ENCODE data around the gene DCN. TPM values are rescaled to one million over a fixed set of nuclear protein-coding genes. Genes with fewer than 3 reads are reported as not detected.

DCN gene
- polyA plus RNA-seq, 1 of the 3 experiments (the other 2 are of a cell fraction) = 5.5 TPM

DNA sequence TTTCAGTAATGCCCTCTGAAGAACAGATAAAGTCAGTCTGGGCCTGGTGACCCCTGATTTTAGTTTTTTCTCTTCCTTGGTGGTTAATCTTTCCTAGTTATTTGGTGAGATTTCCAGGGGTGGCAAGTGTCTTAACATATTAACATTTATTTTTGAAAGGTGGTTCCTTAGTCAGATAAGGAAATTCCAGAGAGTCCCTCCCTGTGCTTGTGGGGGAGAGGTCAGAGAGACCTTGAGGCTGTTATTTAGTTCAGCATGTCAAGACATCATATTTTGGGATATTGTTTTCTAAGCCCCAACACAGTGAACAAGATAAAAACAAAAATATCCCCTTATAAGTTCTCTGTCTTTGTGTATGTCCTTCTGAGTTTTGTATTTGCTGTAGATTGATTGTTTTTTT is 61.8 kb downstream of the DCN start:
- Histone ChIP-seq H3K4me1 (ENCODE audit: control insufficient read depth in 1 of 2, insufficient read depth in 2 of 2, low read depth in 1 of 2, low read length in 1 of 2) (no peaks in the 10 kb centered on the region; a peak in 1 of 4 replicates), H3K36me3 (replicated peaks in 1 of 2; ENCODE audit: control insufficient read depth in 1 of 2, insufficient read depth in 2 of 2, low read length in 1 of 2) (no peaks in the 10 kb centered on the region), H3K27ac (ENCODE audit: low read depth in 2 of 2, low read length in 1 of 2) (no peak overlapping the region), H3K4me3 (ENCODE audit: low read depth in 2 of 2, low read length in 1 of 2) (no peak overlapping the region), H3K4me2 (no peak overlapping the region), H3K9ac (no peak overlapping the region), H2AFZ (ENCODE audit: low read depth) (no peak overlapping the region), H3K9me2 (no peaks in the 10 kb centered on the region), H3K27me3 (ENCODE audit: insufficient read depth) (no peaks in the 10 kb centered on the region), H3K79me2 (ENCODE audit: insufficient read depth) (no peaks in the 10 kb centered on the region), H4K20me1 (ENCODE audit: insufficient read depth) (no peaks in the 10 kb centered on the region), H3F3A (replicated peaks; ENCODE audit: insufficient read depth) (peaks cover 4% of the 10 kb centered on the region), H3K9me3 (no peaks in the 10 kb centered on the region)
- TF ChIP-seq FOSL2 (IDR thresholded peaks at IDR 0.05; ENCODE audit: borderline replicate concordance, low read depth) = no peak
- TF ChIP-seq SMC3 (IDR thresholded peaks at IDR 0.05; ENCODE audit: low read depth, low read length) = no peak
- TF ChIP-seq, protein P1, sequence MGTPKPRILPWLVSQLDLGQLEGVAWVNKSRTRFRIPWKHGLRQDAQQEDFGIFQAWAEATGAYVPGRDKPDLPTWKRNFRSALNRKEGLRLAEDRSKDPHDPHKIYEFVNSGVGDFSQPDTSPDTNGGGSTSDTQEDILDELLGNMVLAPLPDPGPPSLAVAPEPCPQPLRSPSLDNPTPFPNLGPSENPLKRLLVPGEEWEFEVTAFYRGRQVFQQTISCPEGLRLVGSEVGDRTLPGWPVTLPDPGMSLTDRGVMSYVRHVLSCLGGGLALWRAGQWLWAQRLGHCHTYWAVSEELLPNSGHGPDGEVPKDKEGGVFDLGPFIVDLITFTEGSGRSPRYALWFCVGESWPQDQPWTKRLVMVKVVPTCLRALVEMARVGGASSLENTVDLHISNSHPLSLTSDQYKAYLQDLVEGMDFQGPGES (IDR thresholded peaks at IDR 0.05; ENCODE audit: low read depth, low read length) = no peak
- no peak for TF ChIP-seq TCF12 (IDR thresholded peaks at IDR 0.05)
- no peak for TF ChIP-seq FOXM1 (IDR thresholded peaks at IDR 0.05; ENCODE audit: low read depth)
- no peak for TF ChIP-seq EZH2phosphoT487 (IDR thresholded peaks at IDR 0.05; ENCODE audit: borderline replicate concordance, low read depth)
- no peak for TF ChIP-seq TAF1 (IDR thresholded peaks at IDR 0.05; ENCODE audit: borderline replicate concordance, low read depth, low read length)
- TF ChIP-seq EP300 (IDR thresholded peaks at IDR 0.05; ENCODE audit: borderline replicate concordance in 1 of 2, low read depth in 1 of 2, low read length in 1 of 2) = no peak
- ChIA-PET CTCF (no interaction called here), POLR2A (no interaction called here)
- DNase-seq = no peak

DNA sequence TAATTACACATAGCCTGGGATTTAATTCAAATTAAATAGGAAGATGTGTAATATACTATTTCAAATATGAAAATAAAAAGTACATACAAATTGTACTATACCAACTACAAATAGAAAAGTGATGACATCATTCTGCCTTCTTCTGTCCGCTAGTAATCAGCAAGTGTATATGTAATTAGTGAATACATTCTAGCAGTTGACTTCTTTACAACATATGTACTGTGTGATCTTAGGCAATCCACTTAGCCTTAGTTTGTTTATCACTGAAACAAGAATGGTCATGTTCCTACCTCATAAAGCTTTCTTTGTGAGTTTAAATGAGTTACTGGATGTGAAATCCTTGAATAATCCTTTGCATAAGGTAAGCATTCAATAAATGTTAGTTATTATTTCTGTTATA is 63.5 kb downstream of the DCN start:
- Histone ChIP-seq H3F3A (replicated peaks; ENCODE audit: insufficient read depth) (peaks cover 11% of the 10 kb centered on the region), H3K36me3 (replicated peaks in 1 of 2; ENCODE audit: control insufficient read depth in 1 of 2, insufficient read depth in 2 of 2, low read length in 1 of 2) (no peaks in the 10 kb centered on the region), H3K9ac (no peak overlapping the region), H3K9me3 (no peaks in the 10 kb centered on the region), H3K27ac (ENCODE audit: low read depth in 2 of 2, low read length in 1 of 2) (no peak overlapping the region), H2AFZ (ENCODE audit: low read depth) (no peak overlapping the region), H3K27me3 (ENCODE audit: insufficient read depth) (no peaks in the 10 kb centered on the region), H3K4me2 (no peak overlapping the region), H3K4me3 (ENCODE audit: low read depth in 2 of 2, low read length in 1 of 2) (no peak overlapping the region), H3K4me1 (ENCODE audit: control insufficient read depth in 1 of 2, insufficient read depth in 2 of 2, low read depth in 1 of 2, low read length in 1 of 2) (no peaks in the 10 kb centered on the region; a peak in 1 of 4 replicates), H3K79me2 (ENCODE audit: insufficient read depth) (no peaks in the 10 kb centered on the region), H3K9me2 (no peaks in the 10 kb centered on the region), H4K20me1 (ENCODE audit: insufficient read depth) (no peaks in the 10 kb centered on the region)
- no peak for TF ChIP-seq SMC3 (IDR thresholded peaks at IDR 0.05; ENCODE audit: low read depth, low read length)
- TF ChIP-seq, protein P2, sequence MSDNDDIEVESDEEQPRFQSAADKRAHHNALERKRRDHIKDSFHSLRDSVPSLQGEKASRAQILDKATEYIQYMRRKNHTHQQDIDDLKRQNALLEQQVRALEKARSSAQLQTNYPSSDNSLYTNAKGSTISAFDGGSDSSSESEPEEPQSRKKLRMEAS (IDR thresholded peaks at IDR 0.05; ENCODE audit: low read depth) = no peak
- TF ChIP-seq GATA2 (CRISPR knock-in tag; IDR thresholded peaks at IDR 0.05) = no peak
- TF ChIP-seq CTCF (IDR thresholded peaks at IDR 0.05) = no peak
- no peak for TF ChIP-seq RXRA (IDR thresholded peaks at IDR 0.05; ENCODE audit: borderline replicate concordance, low read depth)
- TF ChIP-seq, protein P3, sequence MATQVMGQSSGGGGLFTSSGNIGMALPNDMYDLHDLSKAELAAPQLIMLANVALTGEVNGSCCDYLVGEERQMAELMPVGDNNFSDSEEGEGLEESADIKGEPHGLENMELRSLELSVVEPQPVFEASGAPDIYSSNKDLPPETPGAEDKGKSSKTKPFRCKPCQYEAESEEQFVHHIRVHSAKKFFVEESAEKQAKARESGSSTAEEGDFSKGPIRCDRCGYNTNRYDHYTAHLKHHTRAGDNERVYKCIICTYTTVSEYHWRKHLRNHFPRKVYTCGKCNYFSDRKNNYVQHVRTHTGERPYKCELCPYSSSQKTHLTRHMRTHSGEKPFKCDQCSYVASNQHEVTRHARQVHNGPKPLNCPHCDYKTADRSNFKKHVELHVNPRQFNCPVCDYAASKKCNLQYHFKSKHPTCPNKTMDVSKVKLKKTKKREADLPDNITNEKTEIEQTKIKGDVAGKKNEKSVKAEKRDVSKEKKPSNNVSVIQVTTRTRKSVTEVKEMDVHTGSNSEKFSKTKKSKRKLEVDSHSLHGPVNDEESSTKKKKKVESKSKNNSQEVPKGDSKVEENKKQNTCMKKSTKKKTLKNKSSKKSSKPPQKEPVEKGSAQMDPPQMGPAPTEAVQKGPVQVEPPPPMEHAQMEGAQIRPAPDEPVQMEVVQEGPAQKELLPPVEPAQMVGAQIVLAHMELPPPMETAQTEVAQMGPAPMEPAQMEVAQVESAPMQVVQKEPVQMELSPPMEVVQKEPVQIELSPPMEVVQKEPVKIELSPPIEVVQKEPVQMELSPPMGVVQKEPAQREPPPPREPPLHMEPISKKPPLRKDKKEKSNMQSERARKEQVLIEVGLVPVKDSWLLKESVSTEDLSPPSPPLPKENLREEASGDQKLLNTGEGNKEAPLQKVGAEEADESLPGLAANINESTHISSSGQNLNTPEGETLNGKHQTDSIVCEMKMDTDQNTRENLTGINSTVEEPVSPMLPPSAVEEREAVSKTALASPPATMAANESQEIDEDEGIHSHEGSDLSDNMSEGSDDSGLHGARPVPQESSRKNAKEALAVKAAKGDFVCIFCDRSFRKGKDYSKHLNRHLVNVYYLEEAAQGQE (IDR thresholded peaks at IDR 0.05; ENCODE audit: low read depth, low read length) = no peak
- TF ChIP-seq PBX3 (IDR thresholded peaks at IDR 0.05) = no peak
- TF ChIP-seq, protein P4, sequence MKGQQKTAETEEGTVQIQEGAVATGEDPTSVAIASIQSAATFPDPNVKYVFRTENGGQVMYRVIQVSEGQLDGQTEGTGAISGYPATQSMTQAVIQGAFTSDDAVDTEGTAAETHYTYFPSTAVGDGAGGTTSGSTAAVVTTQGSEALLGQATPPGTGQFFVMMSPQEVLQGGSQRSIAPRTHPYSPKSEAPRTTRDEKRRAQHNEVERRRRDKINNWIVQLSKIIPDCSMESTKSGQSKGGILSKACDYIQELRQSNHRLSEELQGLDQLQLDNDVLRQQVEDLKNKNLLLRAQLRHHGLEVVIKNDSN (IDR thresholded peaks at IDR 0.05; ENCODE audit: borderline replicate concordance, low read depth) = no peak
- TF ChIP-seq MEF2A (IDR thresholded peaks at IDR 0.05; ENCODE audit: borderline replicate concordance, low read depth) = no peak
- no peak for TF ChIP-seq FOSL2 (IDR thresholded peaks at IDR 0.05; ENCODE audit: borderline replicate concordance, low read depth)
- no peak for TF ChIP-seq ELF1 (IDR thresholded peaks at IDR 0.05)
- ChIA-PET POLR2A (no interaction called here), CTCF (interaction anchor here (1.4 kb wide), 1 partner anchor 13 kb away, joined by 4 read pairs; no protein-coding TSS in a partner anchor)
- WGBS (ENCODE audit: low lambda C conversion rate) = 93% methylated on average over 1 of the region's 1 CpG
- DNase-seq = no peak
